Smooth muscle cell of the pulmonary artery (primary cell): Measurements from ENCODE around the gene GLI2. TPM values are rescaled to one million over a fixed set of nuclear protein-coding genes. Genes with fewer than 3 reads are reported as not detected.

Experiments
- total RNA-seq: library from RNA; depleted of rRNA; stranded (reverse); fragments of >200 nt; gene quantifications from 2 replicates; pipeline ENCODE4 v1.2.3, GENCODE V29; 2014

The GLI2 gene
- total RNA-seq, result 8.9 and 10.0 TPM in 2 replicates

GRCh38 chr2:120735746-120736170 lies at the start of gene GLI2:
Gene GLI2 (plus strand): TSS chr2:120735868. CDS start chr2:120797321, 61,453 bp downstream.

